ENCODE data around the gene ACACA.

ACACA gene

GRCh38 chr17:37340804-37341203, 65.8 kb downstream of the ACACA start:
- no peak for DNase-seq

GRCh38 chr17:37339321-37339720, 67.3 kb downstream of the ACACA start:
- no peak for DNase-seq

GRCh38 chr17:37338847-37339246, 67.8 kb downstream of the ACACA start:
- DNase-seq, result no peak

GRCh38 chr17:37327341-37328090, 79.1 kb downstream of the ACACA start:
- DNase-seq, result no peak

GRCh38 chr17:37322826-37323561, 83.6 kb downstream of the ACACA start:
- no peak for DNase-seq

GRCh38 chr17:37322106-37322505, 84.5 kb downstream of the ACACA start:
- no peak for DNase-seq

- DNase-seq, result no peak
Observed at GRCh38 chr17:37318931-37319594, 87.6 kb downstream of the ACACA start.

- DNase-seq, result no peak
Observed at GRCh38 chr17:37317867-37318266, 88.8 kb downstream of the ACACA start.

- no peak for DNase-seq
Observed at GRCh38 chr17:37315601-37316000, 91.0 kb downstream of the ACACA start.

- no peak for DNase-seq
Observed at GRCh38 chr17:37312137-37312923, 94.3 kb downstream of the ACACA start.

- DNase-seq, result no peak
Observed at GRCh38 chr17:37310940-37311339, 95.7 kb downstream of the ACACA start.

- DNase-seq, result no peak
Observed at GRCh38 chr17:37309051-37309450, 97.6 kb downstream of the ACACA start.

GRCh38 chr17:37305406-37305905, 101.2 kb downstream of the ACACA start:
- DNase-seq, result no peak

- no peak for DNase-seq
Observed at GRCh38 chr17:37301288-37301687, 105.3 kb downstream of the ACACA start.

GRCh38 chr17:37300683-37301082, 106.0 kb downstream of the ACACA start:
- no peak for DNase-seq

GRCh38 chr17:37299257-37299980, 107.2 kb downstream of the ACACA start:
- no peak for DNase-seq

- no peak for DNase-seq
Observed at GRCh38 chr17:37295888-37296287, 110.7 kb downstream of the ACACA start.

GRCh38 chr17:37294888-37295287, 111.7 kb downstream of the ACACA start:
- no peak for DNase-seq

- DNase-seq, result no peak
Observed at GRCh38 chr17:37293770-37294169, 112.9 kb downstream of the ACACA start.

- no peak for DNase-seq
Observed at GRCh38 chr17:37292429-37293139, 114.1 kb downstream of the ACACA start.

- DNase-seq, result no peak
Observed at GRCh38 chr17:37291351-37291750, 115.3 kb downstream of the ACACA start.

Data from stimulated activated CD4-positive, alpha-beta T cell treated with anti-CD3 and anti-CD28 coated beads, Interleukin-12 subunit alpha, Interleukin-12 subunit beta, amount 100 ng/mL, for 4 hours (primary cell).